ENCODE measurements around the gene ANKDD1A. TPM values are rescaled to one million over a fixed set of nuclear protein-coding genes. Genes with fewer than 3 reads are reported as not detected.

Gene ANKDD1A
- total RNA-seq, 3 donors from 2014 or later = 1.4 to 6.7 (median 1.6) TPM

GRCh38 chr15:64959128-64959527 is 47.4 kb downstream of the ANKDD1A start:
- intact Hi-C loops (cut with DNase I, micrococcal nuclease) = no loop called here
- TF ChIP-seq CTCF (IDR thresholded peaks at IDR 0.05) = no peak
- H3K4me1 ChIP-seq (ENCODE audit: low read depth) = no peaks in the 10 kb centered on the region
- H3K36me3 ChIP-seq (ENCODE audit: low read depth) = peaks cover 21% of the 10 kb centered on the region
- no peaks in the 10 kb centered on the region for H3K9me3 ChIP-seq
- H3K4me3 ChIP-seq = no peak overlapping the region
- DNase-seq (no peak), ATAC-seq (no peak)

GRCh38 chr15:64960153-64960552 is 48.5 kb downstream of the ANKDD1A start:
- Histone ChIP-seq H3K4me3 (no peak overlapping the region), H3K9me3 (no peaks in the 10 kb centered on the region), H3K36me3 (ENCODE audit: low read depth) (peaks cover 21% of the 10 kb centered on the region), H3K4me1 (ENCODE audit: low read depth) (no peaks in the 10 kb centered on the region)
- TF ChIP-seq CTCF (IDR thresholded peaks at IDR 0.05) = no peak
- ATAC-seq (no peak), DNase-seq (no peak)
- intact Hi-C loops (cut with DNase I, micrococcal nuclease) = no loop called here

- no peak for DNase-seq
- Histone ChIP-seq H3K4me1 (ENCODE audit: low read depth) (no peaks in the 10 kb centered on the region), H3K4me3 (no peak overlapping the region), H3K9me3 (no peaks in the 10 kb centered on the region), H3K36me3 (ENCODE audit: low read depth) (peaks cover 21% of the 10 kb centered on the region)
- TF ChIP-seq CTCF (IDR thresholded peaks at IDR 0.05) = no peak
- intact Hi-C loops (cut with DNase I, micrococcal nuclease) = no loop called here
- ATAC-seq = no peak
Observed at GRCh38 chr15:64961013-64961412, 49.3 kb downstream of the ANKDD1A start.

- intact Hi-C loops (cut with DNase I, micrococcal nuclease) = no loop called here
- H3K4me1 ChIP-seq (ENCODE audit: low read depth) = no peaks in the 10 kb centered on the region
- H3K9me3 ChIP-seq = no peaks in the 10 kb centered on the region
- DNase-seq (no peak), ATAC-seq (no peak)
- no peak for TF ChIP-seq CTCF (IDR thresholded peaks at IDR 0.05)
- no peak overlapping the region for H3K4me3 ChIP-seq
- H3K36me3 ChIP-seq (ENCODE audit: low read depth) = no peaks in the 10 kb centered on the region
Observed at GRCh38 chr15:64969401-64969800, 57.7 kb downstream of the ANKDD1A start.

- intact Hi-C loops (cut with DNase I, micrococcal nuclease) = no loop called here
- no peak for ATAC-seq
- no peak for DNase-seq
Observed at GRCh38 chr15:64970698-64971097, 59.0 kb downstream of the ANKDD1A start.

More at GRCh38 chr15:64970698-64971097, 59.0 kb downstream of the ANKDD1A start:
- no peaks in the 10 kb centered on the region for H3K4me1 ChIP-seq (ENCODE audit: low read depth)
- H3K4me3 ChIP-seq = no peak overlapping the region
- H3K36me3 ChIP-seq (ENCODE audit: low read depth) = no peaks in the 10 kb centered on the region
- TF ChIP-seq CTCF (IDR thresholded peaks at IDR 0.05) = no peak
- H3K9me3 ChIP-seq = no peaks in the 10 kb centered on the region

Measured in mucosa of descending colon (tissue), 3 donors.